SK-N-SH (cell line): Measurements from ENCODE around the gene PPP2R5E. TPM values are rescaled to one million over a fixed set of nuclear protein-coding genes. Genes with fewer than 3 reads are reported as not detected.

Experiments used
- CTCF ChIA-PET: fragments of 300-600, 350-600 bp; formaldehyde crosslinking; extraction: SDS; loops from one replicate; lab custom pipeline; 2021; lab: Yijun Ruan, JAX
- POLR2A ChIA-PET: fragments of 350-600 bp; sonication (Branson Sonifier 250); formaldehyde crosslinking; extraction: SDS; loops from one replicate; lab custom pipeline; 2020; ENCODE audit warnings: antibody characterized with exemption, inconsistent platforms; lab: Yijun Ruan, JAX
- DNase-seq: peaks from one replicate; pipeline ENCODE4 v3.0.0; 2012
- H2AFZ ChIP-seq: fragments of 200-600 bp; sonication (generic); 2 replicates; pipeline ENCODE4 v1.8.1; 2016; ENCODE audit warnings: antibody characterized with exemption, mild to moderate bottlenecking, low read depth
- H3F3A ChIP-seq: fragments of 200-600 bp; sonication (generic); replicated peaks from 2 replicates; pipeline ENCODE3; 2016; ENCODE audit warnings: antibody characterized with exemption, mild to moderate bottlenecking; ENCODE audit not compliant: insufficient read depth
- H3K27ac ChIP-seq, 2 experiments: fragments of 200-500 bp in 1 of 2; fragments of 200-600 bp in 1 of 2; sonication (Bioruptor generic) in 1 of 2; sonication (generic), shearing (Covaris generic) in 1 of 2; 2 replicates each; pipeline versions ENCODE4 v1.5.1 to v1.6.1; 2014 to 2016; ENCODE audit warnings: low read depth in 2 of 2, inconsistent platforms in 1 of 2, low read length in 1 of 2, mild to moderate bottlenecking in 1 of 2, mixed read lengths in 1 of 2
- H3K27me3 ChIP-seq: fragments of 200-600 bp; sonication (generic), shearing (Covaris generic); 2 replicates; pipeline ENCODE4 v1.6.1; 2016; ENCODE audit warnings: mixed run types; ENCODE audit not compliant: insufficient read depth
- H3K36me3 ChIP-seq, 2 experiments: fragments of 200-500 bp in 1 of 2; fragments of 200-600 bp in 1 of 2; sonication (Bioruptor generic) in 1 of 2; sonication (generic) in 1 of 2; replicated peaks in 1 of 2; 2 replicates each; pipeline versions ENCODE3 to v1.5.1; 2014 to 2016; ENCODE audit warnings: low read length in 1 of 2, mild to moderate bottlenecking in 1 of 2; ENCODE audit not compliant: insufficient read depth in 2 of 2, control insufficient read depth in 1 of 2
- H3K4me1 ChIP-seq, 2 experiments: fragments of 200-500 bp in 1 of 2; fragments of 200-600 bp in 1 of 2; sonication (Bioruptor generic) in 1 of 2; sonication (generic), shearing (Covaris generic) in 1 of 2; 2 replicates each; pipeline versions ENCODE4 v1.5.1 to v1.6.1; 2014 to 2016; ENCODE audit warnings: low read depth in 1 of 2, low read length in 1 of 2, mixed run types in 1 of 2; ENCODE audit not compliant: insufficient read depth in 2 of 2, control insufficient read depth in 1 of 2
- H3K4me2 ChIP-seq: fragments of 200-600 bp; sonication (generic), shearing (Covaris generic); 2 replicates; pipeline ENCODE4 v1.6.1; 2017; ENCODE audit warnings: mixed run types
- H3K4me3 ChIP-seq, 2 experiments: fragments of 200-500 bp in 1 of 2; fragments of 200-600 bp in 1 of 2; sonication (Bioruptor generic) in 1 of 2; sonication (generic), shearing (Covaris generic) in 1 of 2; 2 replicates each; pipeline versions ENCODE4 v1.5.1 to v1.8.1; 2014 to 2016; ENCODE audit warnings: low read depth in 2 of 2, inconsistent platforms in 1 of 2, low read length in 1 of 2, mild to moderate bottlenecking in 1 of 2, mixed read lengths in 1 of 2, moderate library complexity in 1 of 2
- H3K79me2 ChIP-seq: fragments of 200-600 bp; sonication (generic); 2 replicates; pipeline ENCODE4 v1.8.1; 2017; ENCODE audit warnings: mild to moderate bottlenecking; ENCODE audit not compliant: insufficient read depth
- H3K9ac ChIP-seq: fragments of 200-600 bp; sonication (generic); 2 replicates; pipeline ENCODE4 v1.6.1; 2017; ENCODE audit warnings: mixed run types
- H3K9me2 ChIP-seq: fragments of 200-600 bp; sonication (generic); 2 replicates; pipeline ENCODE4 v1.6.1; 2017; ENCODE audit warnings: mixed run types
- H3K9me3 ChIP-seq: fragments of 200-600 bp; sonication (generic); 2 replicates; pipeline ENCODE4 v1.6.1; 2017; ENCODE audit warnings: mixed run types, mild to moderate bottlenecking, moderate library complexity
- H4K20me1 ChIP-seq: fragments of 200-600 bp; sonication (generic); 2 replicates; pipeline ENCODE4 v1.6.1; 2017; ENCODE audit warnings: mild to moderate bottlenecking, mixed run types; ENCODE audit not compliant: insufficient read depth
- CTCF ChIP-seq: fragments of 200-600 bp; sonication (generic); IDR thresholded peaks from 2 replicates; pipeline ENCODE4 v1.6.1; 2017; ENCODE audit warnings: antibody characterized with exemption, mild to moderate bottlenecking, moderate library complexity
- FOSL2 ChIP-seq: IDR thresholded peaks from 2 replicates; pipeline ENCODE4 v1.4.0; 2012; ENCODE audit warnings: low read depth, mild to moderate bottlenecking, moderate library complexity, borderline replicate concordance
- FOXJ3 ChIP-seq: sonication (generic); formaldehyde crosslinking; IDR thresholded peaks from 2 replicates; pipeline ENCODE4 v1.5.1; 2020; ENCODE audit warnings: mild to moderate bottlenecking, missing genetic modification reagents
- GABPA ChIP-seq: IDR thresholded peaks from 2 replicates; pipeline ENCODE4 v1.4.0; 2012; ENCODE audit warnings: low read depth, mild to moderate bottlenecking
- MAX ChIP-seq: IDR thresholded peaks from 2 replicates; pipeline ENCODE4 v1.4.0; 2012; ENCODE audit warnings: low read depth
- MEF2A ChIP-seq: IDR thresholded peaks from 2 replicates; pipeline ENCODE4 v1.4.0; 2012; ENCODE audit warnings: low read depth, borderline replicate concordance
- NFIC ChIP-seq: IDR thresholded peaks from 2 replicates; pipeline ENCODE4 v1.4.0; 2012; ENCODE audit warnings: borderline replicate concordance
- NRF1 ChIP-seq: IDR thresholded peaks from 2 replicates; pipeline ENCODE4 v1.6.1; 2012; ENCODE audit warnings: low read depth, mild to moderate bottlenecking, low read length
- PBX3 ChIP-seq: IDR thresholded peaks from 2 replicates; pipeline ENCODE4; 2012
- RAD21 ChIP-seq: IDR thresholded peaks from 2 replicates; pipeline ENCODE4 v1.6.1; 2012; ENCODE audit warnings: mild to moderate bottlenecking, low read length
- RCOR1 ChIP-seq: fragments of 150-350 bp; IDR thresholded peaks from 2 replicates; pipeline ENCODE4 v1.6.1; 2017; ENCODE audit warnings: antibody characterized with exemption, low read length
- RFX5 ChIP-seq: IDR thresholded peaks from 2 replicates; pipeline ENCODE4 v1.6.1; 2012; ENCODE audit warnings: mild to moderate bottlenecking, improper control_type of control experiment, low read length
- RXRA ChIP-seq: IDR thresholded peaks from 2 replicates; pipeline ENCODE4 v1.4.0; 2012; ENCODE audit warnings: low read depth, mild to moderate bottlenecking, borderline replicate concordance
- SIN3A ChIP-seq: IDR thresholded peaks from 2 replicates; pipeline ENCODE4 v1.6.1; 2012; ENCODE audit warnings: low read depth, mild to moderate bottlenecking, low read length, moderate library complexity, borderline replicate concordance
- SMC3 ChIP-seq: IDR thresholded peaks from 2 replicates; pipeline ENCODE4 v1.6.1; 2012; ENCODE audit warnings: low read depth, low read length, improper control_type of control experiment
- TAF1 ChIP-seq: IDR thresholded peaks from 2 replicates; pipeline ENCODE4 v1.6.1; 2012; ENCODE audit warnings: low read depth, mild to moderate bottlenecking, low read length, moderate library complexity, borderline replicate concordance
- USF2 ChIP-seq: fragments of 150-350 bp; IDR thresholded peaks from 2 replicates; pipeline ENCODE4 v1.6.1; 2017; ENCODE audit warnings: antibody characterized with exemption, low read length, low read depth, borderline replicate concordance
- whole genome bisulfite sequencing: methylation state at CpG from one replicate; pipeline ENCODE4 v1.1.6; 2017; ENCODE audit warnings: low lambda C conversion rate; 5-methylcytosine and 5-hydroxymethylcytosine counted together
- polyA plus RNA-seq, 3 experiments: library from polyadenylated mRNA; depleted of rRNA; stranded (reverse); fragments of >200 nt; gene quantifications; 2 replicates each; pipeline ENCODE4 v1.2.3, GENCODE V29; 2012

PPP2R5E gene
- polyA plus RNA-seq, 1 of the 3 experiments (the other 2 are of a cell fraction), result 4.4 TPM

GRCh38 chr14:63545431-63545830 lies 2.3 kb upstream of the PPP2R5E start:
- Histone ChIP-seq H3K4me1 (peaks cover 0 to 2% of the 10 kb centered on the region in 2 experiments; a peak in 1 of 4 replicates), H3K9me2 (no peaks in the 10 kb centered on the region), H3K27me3 (no peaks in the 10 kb centered on the region), H3K27ac (no peak overlapping the region), H3F3A (peaks cover 13% of the 10 kb centered on the region), H4K20me1 (peaks cover 19% of the 10 kb centered on the region), H3K4me3 (no peak overlapping the region), H3K36me3 (peaks cover 2 to 3% of the 10 kb centered on the region in 2 experiments), H3K9me3 (no peaks in the 10 kb centered on the region), H2AFZ (no peak overlapping the region), H3K79me2 (peaks cover 34% of the 10 kb centered on the region), H3K4me2 (no peak overlapping the region), H3K9ac (no peak overlapping the region)
- DNase-seq, result no peak
- ChIA-PET CTCF (interaction anchor here (2.9 to 5.2 kb wide), 3 partner anchors 52 to 164 kb away, joined by 11 to 78 read pairs (median 16); no protein-coding TSS in a partner anchor), POLR2A (no interaction called here)
- TF ChIP-seq MAX, result no peak
- no peak for TF ChIP-seq FOXJ3 (CRISPR knock-in tag)
- no peak for TF ChIP-seq GABPA
- TF ChIP-seq NRF1, result no peak
- no peak for TF ChIP-seq RXRA
- no peak for TF ChIP-seq NFIC
- TF ChIP-seq CTCF, result no peak
- no peak for TF ChIP-seq TAF1
- TF ChIP-seq PBX3, result no peak
- no peak for TF ChIP-seq MEF2A
- no peak for TF ChIP-seq USF2
- 92% methylated on average over 3 of the region's 3 CpGs for WGBS

- H3F3A ChIP-seq, result peaks cover 13% of the 10 kb centered on the region
- peaks cover 41% of the 10 kb centered on the region for H3K79me2 ChIP-seq
- no peaks in the 10 kb centered on the region for H3K9me3 ChIP-seq
- H3K27me3 ChIP-seq, result no peaks in the 10 kb centered on the region
- peaks cover 0 to 2% of the 10 kb centered on the region in 2 experiments; a peak in 1 of 4 replicates for H3K4me1 ChIP-seq
- peak overlapping the region; percentile 90 for H3K4me2 ChIP-seq
- 15% methylated on average over 6 of the region's 6 CpGs for WGBS
- CTCF ChIA-PET, result interaction anchor here (0.5 to 5.2 kb wide), 13 partner anchors 13 to 163 kb away, joined by 3 to 78 read pairs (median 4); partner anchors contain the start of gene WDR89
- H3K4me3 ChIP-seq, result peak overlapping the region; percentile 89 to 93; a peak in 3 of 4 replicates
- H2AFZ ChIP-seq, result peak overlapping the region; percentile 94; the same call in 1 of the 2 replicates
- peak overlapping the region; percentile 87 for H3K9ac ChIP-seq
- peaks cover 3 to 9% of the 10 kb centered on the region in 2 experiments for H3K36me3 ChIP-seq
- POLR2A ChIA-PET, result interaction anchor here (2.0 kb wide), 1 partner anchor 97 kb away, joined by 11 read pairs; the partner anchor contains the start of gene WDR89
- H3K27ac ChIP-seq, result no peak overlapping the region; a peak in 1 of 4 replicates
- peaks cover 23% of the 10 kb centered on the region for H4K20me1 ChIP-seq
- no peaks in the 10 kb centered on the region for H3K9me2 ChIP-seq
- DNase-seq, result peak; percentile 63
- TF ChIP-seq SMC3, result peak; percentile 67
- no peak for TF ChIP-seq NFIC
- no peak for TF ChIP-seq RFX5
- no peak for TF ChIP-seq TAF1
- TF ChIP-seq SIN3A, result no peak
- no peak for TF ChIP-seq MAX
- TF ChIP-seq RAD21, result peak; percentile 82
- TF ChIP-seq FOSL2, result no peak
- TF ChIP-seq RCOR1, result no peak
- TF ChIP-seq FOXJ3 (CRISPR knock-in tag), result no peak
- peak; percentile 63 for TF ChIP-seq CTCF
These were observed 1.6 kb upstream of the PPP2R5E start for GRCh38 chr14:63544591-63545299.
